NCI-H345 treated with DMSO at 0.1 percent for 48 hours (cell line): ENCODE measurements around the gene ST6GALNAC5.

Source experiments
- DNase-seq: peaks from one replicate; lab custom pipeline; 2025; ENCODE audit not compliant: unreplicated experiment; lab: John Stamatoyannopoulos, UW

Gene ST6GALNAC5

GRCh38 chr1:77103486-77103885 lies 236.2 kb downstream of the ST6GALNAC5 start:
- DNase-seq = no peak

DNA sequence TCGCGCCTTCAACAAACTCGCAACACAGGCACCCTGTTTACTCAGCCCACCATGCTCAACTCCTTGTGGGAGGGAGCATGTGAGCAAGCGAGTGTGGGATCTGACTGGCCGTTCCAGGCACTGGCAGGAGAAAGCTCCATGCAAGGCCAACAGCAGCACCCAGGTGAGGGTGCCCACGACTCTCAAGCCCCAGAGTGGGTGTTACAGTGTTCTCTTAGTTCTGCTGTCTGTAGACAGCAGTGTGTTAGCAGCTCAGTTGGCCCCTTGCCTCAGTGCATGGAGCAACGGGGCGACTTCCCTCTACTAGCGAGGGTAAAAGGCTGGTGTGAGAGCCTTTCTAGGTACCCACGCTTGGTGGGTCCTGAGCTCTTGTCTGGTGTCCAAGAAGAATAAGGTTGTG lies 237.4 kb downstream of the ST6GALNAC5 start:
- DNase-seq = no peak
